Tibial artery (tissue), 4 donors: ENCODE measurements around the gene KRT75.
A peak's percentile ranks its signal among the peaks of the same experiment; 100 is the strongest.

Experiments
- DNase-seq, 2 donors: peaks; one replicate each; pipeline ENCODE4 v3.0.0-alpha.2; 2019
- H3K27ac ChIP-seq, 2 donors: fragments of 200-600 bp; sonication (generic) in 1 of 2; 1 replicate in 1 of 2; 2 replicates in 1 of 2; pipeline ENCODE4 v1.5.1; 2018 to 2019; ENCODE audit warnings: mild to moderate bottlenecking in 1 of 2
- H3K27me3 ChIP-seq, 2 donors: fragments of 200-600 bp; sonication (generic) in 1 of 2; one replicate each; pipeline versions ENCODE4 v1.5.1 to v1.6.0; 2016 to 2019
- H3K36me3 ChIP-seq, 3 donors: fragments of 200-600 bp; sonication (generic) in 2 of 3; one replicate each; pipeline ENCODE4 v1.5.1; 2016 to 2019; ENCODE audit warnings: mild to moderate bottlenecking in 2 of 3
- H3K4me1 ChIP-seq, 4 donors: fragments of 200-600 bp; sonication (generic) in 2 of 4; 1 replicate in 3 of 4; 2 replicates in 1 of 4; pipeline ENCODE4 v1.5.1; 2016 to 2019
- H3K4me3 ChIP-seq, 2 donors: fragments of 200-600 bp; sonication (generic) in 1 of 2; 1 replicate in 1 of 2; 2 replicates in 1 of 2; pipeline ENCODE4 v1.5.1; 2018 to 2019; ENCODE audit warnings: mild to moderate bottlenecking in 2 of 2
- H3K9me3 ChIP-seq, 3 donors: fragments of 200-600 bp; sonication (generic) in 1 of 3; one replicate each; pipeline ENCODE4 v1.5.1; 2016 to 2019
- intact Hi-C: fragments of 100-400 bp; cut with DNase I; formaldehyde crosslinking; loops from one replicate; pipeline ENCODE4 v1.15.0; 2023; ENCODE audit warnings: low total_unique reads
- TF ChIP-seq, protein P1 (sequence below), 2 experiments: fragments of 200-600 bp in 1 of 2; fragments of 450-650 bp in 1 of 2; IDR thresholded peaks; one replicate each; pipeline ENCODE4 v1.5.1; 2017 to 2019; ENCODE audit warnings: antibody characterized with exemption in 2 of 2, mild to moderate bottlenecking in 1 of 2, moderate library complexity in 1 of 2

The KRT75 gene

DNA sequence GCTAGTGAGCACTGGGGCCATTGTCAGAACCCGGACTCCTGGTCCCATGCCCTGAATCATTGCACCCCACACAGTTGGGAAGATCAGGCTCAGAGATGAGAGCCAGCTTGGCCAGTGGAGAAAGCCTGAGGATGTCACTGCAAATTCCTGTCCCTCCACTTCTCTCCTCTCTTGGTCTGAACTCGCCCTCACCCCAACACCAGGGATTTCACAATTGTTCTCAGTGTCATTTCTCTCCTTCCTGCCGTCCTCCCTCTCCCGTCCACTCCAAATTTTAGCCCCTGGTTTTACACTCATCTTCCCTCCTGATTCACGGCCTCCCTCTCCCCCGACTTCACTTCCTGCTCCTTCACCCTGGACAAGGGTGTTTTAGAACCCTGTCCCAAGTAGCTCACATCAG, 11.1 kb downstream of the KRT75 start:
- Histone ChIP-seq H3K4me3 (no peak overlapping the region), H3K36me3 (no peaks in the 10 kb centered on the region), H3K9me3 (no peaks in the 10 kb centered on the region), H3K27ac (no peak overlapping the region), H3K4me1 (peaks cover 0 to 8% (median 0%) of the 10 kb centered on the region in 4 donors), H3K27me3 (no peaks in the 10 kb centered on the region)
- intact Hi-C loops, result no loop called here
- no peak for DNase-seq
- TF ChIP-seq, protein P1, sequence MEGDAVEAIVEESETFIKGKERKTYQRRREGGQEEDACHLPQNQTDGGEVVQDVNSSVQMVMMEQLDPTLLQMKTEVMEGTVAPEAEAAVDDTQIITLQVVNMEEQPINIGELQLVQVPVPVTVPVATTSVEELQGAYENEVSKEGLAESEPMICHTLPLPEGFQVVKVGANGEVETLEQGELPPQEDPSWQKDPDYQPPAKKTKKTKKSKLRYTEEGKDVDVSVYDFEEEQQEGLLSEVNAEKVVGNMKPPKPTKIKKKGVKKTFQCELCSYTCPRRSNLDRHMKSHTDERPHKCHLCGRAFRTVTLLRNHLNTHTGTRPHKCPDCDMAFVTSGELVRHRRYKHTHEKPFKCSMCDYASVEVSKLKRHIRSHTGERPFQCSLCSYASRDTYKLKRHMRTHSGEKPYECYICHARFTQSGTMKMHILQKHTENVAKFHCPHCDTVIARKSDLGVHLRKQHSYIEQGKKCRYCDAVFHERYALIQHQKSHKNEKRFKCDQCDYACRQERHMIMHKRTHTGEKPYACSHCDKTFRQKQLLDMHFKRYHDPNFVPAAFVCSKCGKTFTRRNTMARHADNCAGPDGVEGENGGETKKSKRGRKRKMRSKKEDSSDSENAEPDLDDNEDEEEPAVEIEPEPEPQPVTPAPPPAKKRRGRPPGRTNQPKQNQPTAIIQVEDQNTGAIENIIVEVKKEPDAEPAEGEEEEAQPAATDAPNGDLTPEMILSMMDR (IDR thresholded peaks at IDR 0.05), result no peak

DNA sequence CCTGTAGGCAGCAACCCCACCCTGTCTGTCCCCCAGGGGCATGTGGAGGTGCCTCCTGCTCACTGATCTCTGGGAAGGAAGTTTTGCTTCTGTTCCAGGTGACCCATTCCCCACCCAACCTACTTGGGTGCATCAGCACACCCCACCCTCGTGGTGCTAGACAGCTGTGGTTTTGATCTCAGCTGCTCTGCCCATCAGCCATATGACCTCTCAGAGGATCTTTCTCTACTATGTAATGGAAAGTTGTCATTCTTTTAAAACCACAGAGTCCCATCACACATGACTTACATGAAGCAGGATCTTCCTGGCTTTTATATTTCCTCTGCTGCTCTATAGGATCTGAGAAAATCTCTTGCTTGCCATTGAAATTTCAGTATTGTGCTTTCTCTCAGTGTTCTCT, 14.5 kb downstream of the KRT75 start:
- TF ChIP-seq, protein P1 (IDR thresholded peaks at IDR 0.05), result no peak
- DNase-seq, result no peak
- Histone ChIP-seq H3K4me1 (peaks cover 0 to 8% (median 2%) of the 10 kb centered on the region in 4 donors), H3K27me3 (no peaks in the 10 kb centered on the region), H3K36me3 (no peaks in the 10 kb centered on the region), H3K27ac (no peak overlapping the region), H3K9me3 (no peaks in the 10 kb centered on the region), H3K4me3 (no peak overlapping the region)
- intact Hi-C loops, result no loop called here

DNA sequence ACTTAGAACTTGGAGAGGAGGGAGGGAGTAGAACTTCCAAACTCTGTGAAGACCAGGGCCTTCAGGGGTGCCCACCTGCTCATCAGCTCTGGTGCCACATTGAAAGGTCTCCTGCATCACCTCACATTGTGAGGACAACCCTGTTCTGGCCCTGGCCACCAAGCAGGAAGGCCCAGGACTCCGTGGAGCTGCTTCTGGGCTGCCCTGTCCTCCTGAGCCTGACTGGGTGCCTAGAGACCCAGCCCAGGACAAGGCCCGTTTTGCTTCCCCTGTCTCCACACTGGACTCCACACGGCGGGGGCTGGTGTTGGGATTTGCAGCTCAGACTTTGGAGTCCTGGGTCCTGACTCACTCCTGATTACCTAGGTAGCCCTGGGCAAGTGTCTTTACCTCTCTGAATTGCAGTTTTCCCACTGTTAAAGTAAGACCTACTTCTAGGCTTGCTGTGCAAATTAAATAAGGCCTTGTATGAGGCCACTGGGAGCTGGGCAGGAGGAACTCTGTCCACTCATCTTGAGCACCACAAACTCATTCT, 15.5 kb downstream of the KRT75 start:
- DNase-seq, result no peak
- H3K36me3 ChIP-seq, result no peaks in the 10 kb centered on the region
- TF ChIP-seq, protein P1 (IDR thresholded peaks at IDR 0.05), result no peak
- H3K9me3 ChIP-seq, result no peaks in the 10 kb centered on the region
- H3K27me3 ChIP-seq, result peaks cover 0 to 4% of the 10 kb centered on the region in 2 donors
- H3K4me3 ChIP-seq, result no peak overlapping the region
- intact Hi-C loops, result no loop called here
- peaks cover 0 to 3% (median 1%) of the 10 kb centered on the region in 4 donors for H3K4me1 ChIP-seq
- H3K27ac ChIP-seq, result no peak overlapping the region

DNA sequence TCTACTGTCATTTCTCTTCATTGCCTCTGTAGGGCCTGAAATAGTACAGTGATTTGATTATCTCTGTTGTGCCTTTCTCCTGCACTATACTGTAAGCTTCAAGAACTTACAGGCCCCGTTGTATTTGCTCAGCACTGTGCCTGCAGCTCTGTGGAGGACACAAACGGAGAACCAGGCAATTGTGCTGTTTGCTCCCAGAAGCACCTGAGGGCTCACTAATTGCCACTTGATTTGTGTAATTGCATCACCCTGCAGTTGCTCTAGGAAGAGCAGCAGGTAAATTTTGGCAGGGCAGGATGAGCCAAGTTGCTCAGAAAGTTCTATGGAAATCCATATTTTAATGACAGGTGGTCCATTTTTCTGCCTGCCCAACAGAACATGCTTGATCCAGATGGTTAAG, 16.4 kb downstream of the KRT75 start:
- TF ChIP-seq, protein P1 (IDR thresholded peaks at IDR 0.05), result no peak
- no peak for DNase-seq
- intact Hi-C loops, result no loop called here
- Histone ChIP-seq H3K4me3 (no peak overlapping the region), H3K27ac (peak overlapping the region in 1 of 2 donors; percentile 17), H3K4me1 (peaks cover 0 to 3% (median 0%) of the 10 kb centered on the region in 4 donors), H3K36me3 (no peaks in the 10 kb centered on the region), H3K9me3 (no peaks in the 10 kb centered on the region), H3K27me3 (peaks cover 0 to 4% of the 10 kb centered on the region in 2 donors)

DNA sequence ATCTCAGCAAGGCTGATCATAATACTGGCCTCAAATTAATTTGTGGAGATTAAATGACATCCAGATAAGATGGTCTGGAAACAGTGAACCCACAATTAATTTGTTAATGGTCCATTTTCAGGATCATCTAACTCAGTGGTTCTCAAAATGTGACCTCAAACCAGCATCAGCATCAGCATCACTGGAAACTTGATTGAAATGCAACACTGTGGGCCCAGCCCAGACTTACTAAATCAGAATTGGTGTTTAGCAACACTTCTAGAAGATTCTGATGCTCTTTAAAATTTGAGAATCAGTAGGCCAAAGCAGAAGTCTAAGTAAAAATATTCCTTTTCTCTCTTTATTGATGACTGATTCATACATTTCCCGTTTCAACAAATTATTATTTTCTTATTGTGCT, 17.4 kb downstream of the KRT75 start:
- peaks cover 0 to 7% of the 10 kb centered on the region in 2 donors for H3K27me3 ChIP-seq
- H3K27ac ChIP-seq, result no peak overlapping the region
- intact Hi-C loops, result no loop called here

More for the DNA sequence above, 17.4 kb downstream of the KRT75 start:
- H3K4me3 ChIP-seq, result no peak overlapping the region
- H3K9me3 ChIP-seq, result no peaks in the 10 kb centered on the region
- DNase-seq, result no peak
- H3K36me3 ChIP-seq, result no peaks in the 10 kb centered on the region
- TF ChIP-seq, protein P1 (IDR thresholded peaks at IDR 0.05), result no peak
- peaks cover 0 to 3% (median 0%) of the 10 kb centered on the region in 4 donors for H3K4me1 ChIP-seq
